ENCODE measurements around the gene CHRNA7. TPM values are rescaled to one million over a fixed set of nuclear protein-coding genes. Genes with fewer than 3 reads are reported as not detected.
"Not testable (repeated sequence)": the region's sequence is repeated elsewhere in the genome, so short reads cannot be mapped to it uniquely, and the experiment has no call there.

Gene CHRNA7
- total and polyA plus RNA-seq, 5 experiments from 2014 or later, result 0.22 TPM; not detected in 4

- H3K4me3 Mint-ChIP-seq, H3K4me1 Mint-ChIP-seq, H3K9me3 Mint-ChIP-seq, DNase-seq, ATAC-seq, POLR2A ChIA-PET, H3K36me3 Mint-ChIP-seq, H3K27me3 Mint-ChIP-seq, H3K27ac Mint-ChIP-seq: not testable (repeated sequence)
These were observed 150.3 kb downstream of the CHRNA7 start for GRCh38 chr15:32180579-32180978.

GRCh38 chr15:32193780-32194179, 163.5 kb downstream of the CHRNA7 start:
- POLR2A ChIA-PET, H3K27me3 Mint-ChIP-seq, H3K36me3 Mint-ChIP-seq, DNase-seq, H3K9me3 Mint-ChIP-seq, H3K4me1 Mint-ChIP-seq, H3K27ac Mint-ChIP-seq, ATAC-seq, H3K4me3 Mint-ChIP-seq: not testable (repeated sequence)

GRCh38 chr15:32196206-32196605, 165.9 kb downstream of the CHRNA7 start:
- H3K4me3 Mint-ChIP-seq, DNase-seq, ATAC-seq, H3K4me1 Mint-ChIP-seq, H3K36me3 Mint-ChIP-seq, POLR2A ChIA-PET, H3K27ac Mint-ChIP-seq, H3K27me3 Mint-ChIP-seq, H3K9me3 Mint-ChIP-seq: not testable (repeated sequence)

- H3K9me3 Mint-ChIP-seq, ATAC-seq, POLR2A ChIA-PET, H3K27me3 Mint-ChIP-seq, DNase-seq, H3K36me3 Mint-ChIP-seq, H3K4me3 Mint-ChIP-seq, H3K4me1 Mint-ChIP-seq, H3K27ac Mint-ChIP-seq: not testable (repeated sequence)
These were observed 168.6 kb downstream of the CHRNA7 start for GRCh38 chr15:32198938-32199337.

GRCh38 chr15:32209081-32209480, 178.8 kb downstream of the CHRNA7 start:
- POLR2A ChIA-PET, H3K27me3 Mint-ChIP-seq, H3K4me1 Mint-ChIP-seq, H3K4me3 Mint-ChIP-seq, ATAC-seq, H3K36me3 Mint-ChIP-seq, H3K9me3 Mint-ChIP-seq, DNase-seq, H3K27ac Mint-ChIP-seq: not testable (repeated sequence)

GRCh38 chr15:32218666-32219065, 188.4 kb downstream of the CHRNA7 start:
- ATAC-seq, result no peak

More at GRCh38 chr15:32218666-32219065, 188.4 kb downstream of the CHRNA7 start:
- POLR2A ChIA-PET, result no interaction called here
- Mint-ChIP-seq H3K4me3 (no peak overlapping the region), H3K9me3 (peaks cover 5 to 45% (median 27%) of the 10 kb centered on the region in 9 donors), H3K27ac (no peak overlapping the region), H3K27me3 (peaks cover 2 to 8% (median 6%) of the 10 kb centered on the region in 5 donors), H3K36me3 (peaks cover 0 to 31% (median 9%) of the 10 kb centered on the region in 3 donors), H3K4me1 (no peaks in the 10 kb centered on the region)
- no peak for DNase-seq

Other genes starting within 250 kb of the CHRNA7 start
- 1 to 10 TPM; 8.4 to 8.6 TPM for gene OTUD7A, start 159.8 kb upstream of the CHRNA7 start, total RNA-seq
- under 1 TPM; 0.58 to 0.80 (median 0.72) TPM for gene OTUD7A, start 159.8 kb upstream of the CHRNA7 start, polyA plus RNA-seq

Data from naive thymus-derived CD8-positive, alpha-beta T cell (primary cell).